Stimulated activated CD4-positive, alpha-beta T cell treated with anti-CD3 and anti-CD28 coated beads, Interleukin-4, amount 100 ng/mL, for 4 hours (primary cell): ENCODE results near the gene PMFBP1.

ENCODE experiments used
- DNase-seq, 2 experiments: peaks; one replicate each; pipeline ENCODE4 v3.0.0-alpha.2; 2020

PMFBP1 gene, protein sequence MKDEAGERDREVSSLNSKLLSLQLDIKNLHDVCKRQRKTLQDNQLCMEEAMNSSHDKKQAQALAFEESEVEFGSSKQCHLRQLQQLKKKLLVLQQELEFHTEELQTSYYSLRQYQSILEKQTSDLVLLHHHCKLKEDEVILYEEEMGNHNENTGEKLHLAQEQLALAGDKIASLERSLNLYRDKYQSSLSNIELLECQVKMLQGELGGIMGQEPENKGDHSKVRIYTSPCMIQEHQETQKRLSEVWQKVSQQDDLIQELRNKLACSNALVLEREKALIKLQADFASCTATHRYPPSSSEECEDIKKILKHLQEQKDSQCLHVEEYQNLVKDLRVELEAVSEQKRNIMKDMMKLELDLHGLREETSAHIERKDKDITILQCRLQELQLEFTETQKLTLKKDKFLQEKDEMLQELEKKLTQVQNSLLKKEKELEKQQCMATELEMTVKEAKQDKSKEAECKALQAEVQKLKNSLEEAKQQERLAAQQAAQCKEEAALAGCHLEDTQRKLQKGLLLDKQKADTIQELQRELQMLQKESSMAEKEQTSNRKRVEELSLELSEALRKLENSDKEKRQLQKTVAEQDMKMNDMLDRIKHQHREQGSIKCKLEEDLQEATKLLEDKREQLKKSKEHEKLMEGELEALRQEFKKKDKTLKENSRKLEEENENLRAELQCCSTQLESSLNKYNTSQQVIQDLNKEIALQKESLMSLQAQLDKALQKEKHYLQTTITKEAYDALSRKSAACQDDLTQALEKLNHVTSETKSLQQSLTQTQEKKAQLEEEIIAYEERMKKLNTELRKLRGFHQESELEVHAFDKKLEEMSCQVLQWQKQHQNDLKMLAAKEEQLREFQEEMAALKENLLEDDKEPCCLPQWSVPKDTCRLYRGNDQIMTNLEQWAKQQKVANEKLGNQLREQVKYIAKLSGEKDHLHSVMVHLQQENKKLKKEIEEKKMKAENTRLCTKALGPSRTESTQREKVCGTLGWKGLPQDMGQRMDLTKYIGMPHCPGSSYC

DNA sequence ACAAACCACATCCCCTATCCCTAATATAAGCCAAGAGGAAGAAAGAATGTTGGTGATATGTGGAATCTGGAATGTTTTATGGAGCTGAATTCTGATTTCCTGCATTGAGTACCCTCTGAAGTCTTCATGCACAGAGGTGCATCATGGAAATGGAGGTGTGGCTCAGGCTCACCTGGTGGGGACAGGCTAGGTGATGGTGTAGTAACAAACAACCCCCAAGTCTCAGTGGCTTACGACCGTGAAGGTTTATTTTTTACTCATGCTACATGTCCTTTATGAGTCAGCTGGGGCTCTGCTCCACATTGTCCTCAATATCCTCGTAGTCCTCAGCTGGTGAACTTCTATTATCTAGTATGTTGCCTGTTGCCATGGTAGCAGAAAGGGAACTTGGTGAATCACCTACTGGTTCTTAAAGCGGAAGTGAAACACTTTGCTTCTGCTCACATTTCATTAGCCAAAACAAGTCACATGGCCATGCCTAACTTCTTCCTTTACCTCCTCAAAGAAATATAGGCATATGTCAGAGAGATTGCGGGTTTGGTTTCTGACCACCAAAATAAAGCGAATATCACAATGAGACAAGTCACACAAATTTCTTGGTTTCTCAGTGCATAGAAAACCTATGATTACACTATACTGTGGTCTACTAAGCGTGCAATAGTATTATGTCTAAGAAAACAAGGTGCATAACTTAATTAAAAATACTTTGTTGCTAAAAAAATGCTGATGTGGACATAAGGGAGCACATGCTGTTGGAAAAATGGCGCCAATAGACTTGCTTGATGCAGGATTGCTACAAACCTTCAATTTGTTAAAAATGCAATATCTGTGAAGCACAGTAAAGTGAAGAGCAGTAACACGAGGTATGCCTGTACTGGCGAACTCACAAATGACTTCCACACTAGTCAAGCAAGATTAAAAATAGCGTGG lies at the start of gene PMFBP1:
PMFBP1 (minus strand) TSS at position 51 of the 930 bp plus-strand sequence. CDS start 947 bp downstream, outside the sequence.
- DNase-seq = no peak

DNA sequence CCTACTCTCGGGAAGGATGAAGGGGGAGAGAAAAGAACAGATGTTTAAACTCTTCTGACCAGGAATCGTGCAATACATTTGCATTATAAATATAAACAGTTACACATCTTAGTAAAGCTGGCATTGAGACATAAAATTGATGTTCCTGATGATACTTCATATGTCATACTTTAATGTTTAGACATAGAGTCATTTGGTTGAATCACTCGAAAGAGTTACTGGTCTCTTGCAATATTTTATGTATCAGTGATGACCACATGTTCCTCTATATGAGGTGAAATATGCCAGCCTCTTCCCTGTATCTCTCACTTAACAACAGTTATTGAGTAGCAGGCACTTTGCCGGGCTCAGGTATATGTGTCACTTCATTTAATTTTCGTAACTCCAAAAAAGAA lies 49.7 kb upstream of the PMFBP1 start:
- DNase-seq = no peak

DNA sequence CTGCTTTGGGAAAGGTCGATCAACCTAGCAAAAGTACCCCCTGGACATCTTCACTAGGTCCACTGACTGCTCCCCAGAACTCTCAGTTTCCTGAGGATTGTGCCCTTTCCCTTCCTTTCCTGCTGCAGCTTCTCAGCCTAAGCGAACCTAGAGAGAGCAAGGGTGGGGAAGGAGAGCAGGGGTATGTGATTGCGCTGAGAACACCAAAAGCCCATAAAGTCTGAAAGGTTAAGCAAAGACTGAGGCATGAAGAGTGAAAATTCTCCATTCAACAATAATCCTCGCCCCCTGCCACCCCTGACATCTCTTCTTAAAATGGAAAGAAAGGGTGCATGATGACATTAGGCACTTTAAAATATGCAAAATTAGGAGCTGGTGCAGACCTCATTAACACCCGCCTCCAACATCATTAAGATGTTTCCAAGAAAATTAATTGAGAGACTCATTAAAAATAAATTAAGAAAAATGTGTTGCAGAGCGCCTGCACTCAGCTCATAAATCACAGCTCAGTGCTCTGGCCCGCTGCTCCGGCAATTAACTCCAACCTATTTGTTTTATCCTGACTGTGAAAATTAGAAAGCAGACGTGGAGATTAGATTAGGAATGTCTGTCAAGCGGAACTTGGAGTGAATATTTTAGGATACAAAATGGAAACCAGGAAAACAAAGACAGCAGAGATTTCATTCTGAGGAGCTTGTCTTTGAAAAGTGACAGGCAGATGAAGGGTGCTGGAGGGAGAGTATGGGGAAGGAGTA lies 49.1 kb upstream of the PMFBP1 start:
- DNase-seq = no peak

DNA sequence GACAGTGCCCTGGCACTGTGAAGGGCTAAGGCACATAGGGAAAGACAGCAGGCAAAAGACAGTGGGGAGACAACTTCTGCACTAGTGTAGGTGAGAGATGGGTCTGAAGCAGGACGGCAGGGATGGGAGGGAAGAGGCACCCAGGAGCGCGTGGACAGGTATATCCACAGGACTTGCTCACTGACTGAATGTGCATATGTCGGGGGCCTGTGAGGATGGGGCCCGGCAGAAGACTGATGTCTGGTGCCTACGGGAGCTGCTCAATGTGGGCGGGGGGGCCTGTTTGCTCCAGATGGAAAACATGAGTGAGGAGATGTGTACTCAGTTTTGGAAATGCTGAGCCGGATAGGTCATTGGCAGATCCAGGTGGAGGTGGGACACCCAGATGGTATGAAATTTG lies 47.3 kb upstream of the PMFBP1 start:
- DNase-seq = no peak

DNA sequence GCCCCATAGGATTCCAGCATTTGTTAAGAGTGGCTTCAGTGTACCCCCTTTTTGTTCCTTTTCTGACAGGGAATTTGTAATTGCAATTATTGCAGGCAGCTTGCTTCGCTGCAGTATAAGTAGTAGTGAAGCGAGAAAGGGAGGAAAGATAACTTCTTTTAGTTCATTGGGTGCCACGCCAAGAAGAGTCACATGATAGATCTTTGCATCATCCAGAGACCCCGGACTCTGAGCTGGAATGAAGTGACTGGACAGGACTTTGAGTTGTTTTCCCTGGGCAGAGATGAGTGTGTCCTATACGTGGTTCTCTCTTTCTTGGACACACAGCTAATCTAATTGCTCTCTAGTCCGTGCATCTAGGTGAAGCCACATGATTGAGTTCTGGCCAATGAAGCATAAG lies 44.8 kb upstream of the PMFBP1 start:
- no peak for DNase-seq

DNA sequence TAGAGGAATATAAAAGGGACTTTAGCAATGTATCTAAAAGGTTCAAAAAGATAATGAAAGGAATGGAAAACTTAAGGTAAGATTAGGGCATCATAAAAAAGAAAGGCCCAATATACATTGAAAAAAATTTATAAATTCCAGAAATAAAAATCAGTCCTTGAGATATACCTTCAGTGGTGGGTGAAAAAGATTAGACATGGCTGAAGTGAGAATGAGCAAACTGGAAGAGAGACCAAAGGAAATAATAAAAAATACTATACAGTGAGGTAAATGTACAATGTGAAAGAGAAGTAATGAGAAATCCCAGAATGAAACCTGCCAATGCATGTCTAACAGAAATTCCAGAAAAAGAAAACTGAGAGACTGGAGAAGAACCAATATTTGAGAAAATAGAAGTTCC lies 42.9 kb upstream of the PMFBP1 start:
- DNase-seq = no peak

DNA sequence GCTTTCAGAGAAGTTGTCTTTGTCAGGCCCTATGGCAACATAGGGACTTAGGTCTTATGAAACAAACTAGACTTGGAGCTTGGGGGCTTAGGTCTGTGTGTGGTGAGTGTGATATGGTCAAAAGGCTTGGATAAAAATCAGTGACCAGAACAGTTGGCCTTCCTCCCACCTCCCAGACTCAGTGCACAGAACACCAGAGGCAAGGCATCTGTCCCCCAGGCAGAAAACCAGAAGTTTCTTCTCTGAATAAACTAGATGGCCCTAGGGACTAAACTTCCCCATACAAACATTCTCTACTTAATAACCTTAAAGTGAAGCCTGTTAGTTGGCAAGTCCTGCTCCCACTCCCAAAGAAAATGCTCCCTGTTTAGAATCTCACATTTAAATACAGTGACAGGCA lies 39.2 kb upstream of the PMFBP1 start:
- DNase-seq = no peak

DNA sequence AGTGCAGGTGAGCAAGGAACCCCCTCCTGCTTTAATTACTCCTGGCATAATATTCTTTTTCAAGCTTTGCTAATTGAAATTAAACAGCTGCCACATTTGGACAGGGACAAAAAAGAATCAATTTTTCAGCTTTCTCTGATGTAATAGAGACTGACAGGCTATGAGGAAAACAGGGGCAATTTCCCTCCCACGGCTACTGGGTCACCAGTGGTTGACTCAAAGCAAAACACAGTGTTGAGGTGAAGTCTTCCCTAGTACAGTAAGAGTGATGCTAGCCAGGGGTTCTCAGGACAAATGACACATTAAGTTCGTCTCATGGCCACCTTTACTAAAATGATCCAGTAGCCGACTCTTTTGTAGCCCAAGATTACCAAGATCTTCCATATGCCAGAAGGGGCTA lies 38.6 kb upstream of the PMFBP1 start:
- DNase-seq = no peak

DNA sequence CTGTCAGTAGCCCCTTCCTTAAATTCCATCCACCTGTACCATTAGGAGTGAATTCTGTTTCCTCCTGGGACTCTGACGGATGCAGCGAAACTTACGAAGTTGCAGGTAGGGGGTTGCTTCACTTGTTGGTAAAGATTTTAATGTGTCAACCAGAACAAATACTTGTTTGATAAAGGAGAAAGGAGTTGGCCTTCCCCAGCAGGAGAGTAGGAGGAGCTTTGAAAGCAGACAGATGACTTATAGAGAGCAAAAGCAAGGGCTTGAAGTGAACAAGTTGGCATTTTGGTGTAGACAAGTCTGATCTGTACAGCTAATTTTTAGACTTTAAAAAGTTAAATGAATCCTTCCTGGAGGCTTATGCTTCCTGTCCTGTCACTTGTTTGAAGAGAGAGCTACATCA lies 38.1 kb upstream of the PMFBP1 start:
- no peak for DNase-seq

DNA sequence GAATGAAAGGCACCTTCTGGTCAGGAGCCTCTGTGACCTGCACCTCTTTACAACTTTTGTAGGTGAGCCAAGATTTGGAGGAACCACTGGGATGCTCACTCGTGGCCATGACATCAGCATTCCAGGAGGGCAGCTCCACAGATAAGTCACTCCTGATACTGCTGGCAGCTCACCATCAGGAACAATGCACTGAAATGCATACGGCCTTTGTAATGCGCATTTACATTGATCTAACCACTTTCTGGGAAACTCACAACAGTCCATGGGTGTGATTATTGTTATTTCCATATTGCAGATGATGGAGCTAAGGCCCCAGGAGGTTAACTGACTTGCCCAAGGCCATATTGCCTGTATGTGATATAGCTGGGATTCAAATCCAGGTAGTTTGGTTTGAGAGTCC lies 34.3 kb upstream of the PMFBP1 start:
- DNase-seq = no peak

DNA sequence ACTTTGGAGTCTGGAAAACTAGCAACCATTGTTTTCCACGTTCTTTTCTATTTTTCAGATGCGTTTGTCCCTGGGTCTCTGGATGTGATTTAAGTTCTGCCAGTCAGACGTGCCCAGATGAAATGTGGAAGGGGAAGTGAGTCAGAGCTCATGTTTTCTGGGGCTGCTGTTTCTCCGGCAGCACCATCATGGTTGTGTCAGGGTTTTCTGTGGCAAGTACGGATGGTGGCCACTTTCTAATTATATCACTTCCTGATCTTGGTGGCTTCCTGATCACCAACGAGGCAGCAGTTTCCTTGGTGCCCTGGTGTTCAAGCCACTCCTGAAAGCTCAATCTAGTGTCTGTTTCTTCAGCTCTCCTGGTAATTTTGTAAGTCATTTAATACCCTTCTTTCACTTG lies 31.4 kb upstream of the PMFBP1 start:
- DNase-seq = no peak

DNA sequence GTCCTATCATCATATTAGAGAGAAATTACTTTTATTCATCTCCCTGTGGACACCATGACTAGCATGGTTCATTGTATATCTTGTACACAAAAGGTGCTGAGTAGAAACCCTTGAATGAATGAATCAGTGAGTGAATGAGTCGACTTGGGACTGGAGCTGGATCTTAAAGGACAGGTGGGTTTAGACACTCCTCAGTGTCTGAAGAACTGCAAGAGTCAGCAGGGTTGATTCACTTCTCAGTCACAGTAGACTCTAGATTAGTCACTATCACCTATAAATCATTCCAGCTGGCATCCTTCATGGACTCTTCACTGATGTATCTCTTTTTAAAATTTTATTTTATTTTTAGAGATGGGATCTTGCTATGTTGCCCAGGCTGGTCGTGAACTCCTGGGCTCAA lies 30.1 kb upstream of the PMFBP1 start:
- DNase-seq = no peak

DNA sequence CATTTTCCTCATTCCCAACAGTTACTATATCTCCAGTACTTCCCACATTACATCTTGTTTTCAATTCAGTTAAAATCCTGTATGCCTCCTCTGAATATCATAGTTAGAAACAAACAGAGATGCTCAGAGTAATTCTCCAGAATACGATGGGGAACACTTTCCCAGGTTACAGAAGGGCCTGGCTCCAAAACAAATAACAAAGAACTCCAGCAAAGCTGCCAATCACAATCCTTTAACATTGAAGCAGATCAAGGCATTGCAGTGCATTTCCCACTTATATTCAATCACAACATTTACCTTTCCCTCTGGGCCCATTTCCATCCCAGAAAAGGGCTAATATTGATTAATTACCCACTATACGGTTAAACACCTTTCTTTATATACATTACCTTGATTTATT lies 29.4 kb upstream of the PMFBP1 start:
- DNase-seq = no peak

DNA sequence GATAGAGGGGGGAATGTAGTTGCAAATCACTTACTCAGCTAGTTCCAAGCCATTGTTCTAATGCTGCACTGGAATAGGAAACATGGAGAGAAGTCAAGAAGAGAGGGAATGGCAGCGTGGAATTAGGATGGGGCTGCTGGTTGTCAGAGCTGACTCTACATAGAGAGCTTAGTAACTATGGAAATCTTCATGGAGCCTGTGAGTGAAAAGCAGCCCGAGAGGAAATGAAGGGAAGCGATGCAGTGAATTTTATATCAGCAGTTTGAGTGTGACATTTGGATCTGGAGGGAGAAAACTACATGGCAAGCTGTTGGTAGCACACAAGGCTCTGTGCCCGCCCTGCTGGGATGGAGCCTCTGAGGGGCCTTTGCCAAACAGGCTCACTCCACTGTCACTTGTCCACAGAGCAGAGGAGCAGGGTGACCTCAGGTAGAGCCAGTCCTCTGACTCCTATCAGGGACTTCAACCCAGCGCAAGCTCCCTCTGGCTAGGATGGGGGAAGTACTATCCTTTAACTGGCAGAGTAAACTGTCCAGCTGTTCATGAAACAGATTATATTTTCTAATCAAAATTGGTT lies 27.9 kb upstream of the PMFBP1 start:
- no peak for DNase-seq

DNA sequence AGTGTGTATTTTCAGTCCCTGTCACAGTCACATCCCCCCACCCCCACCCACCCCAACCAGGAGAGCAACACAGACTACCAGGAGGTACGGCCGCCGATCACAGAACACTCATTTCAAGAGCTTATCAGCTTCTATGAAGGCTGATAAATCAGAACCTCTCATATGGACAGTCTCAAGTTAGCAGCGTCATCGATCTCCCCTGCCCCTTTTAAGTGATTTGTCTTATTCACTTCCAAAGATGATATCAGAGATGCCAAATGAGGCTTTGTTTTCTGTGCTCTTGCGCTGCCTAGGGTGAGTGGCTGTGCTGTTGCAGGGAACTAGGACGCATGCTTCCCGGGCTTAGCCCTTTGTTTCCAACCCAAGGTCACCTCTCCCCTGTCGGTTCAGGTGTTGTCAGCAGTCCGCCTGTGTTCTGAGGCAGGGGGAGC lies 26.8 kb upstream of the PMFBP1 start:
- no peak for DNase-seq

DNA sequence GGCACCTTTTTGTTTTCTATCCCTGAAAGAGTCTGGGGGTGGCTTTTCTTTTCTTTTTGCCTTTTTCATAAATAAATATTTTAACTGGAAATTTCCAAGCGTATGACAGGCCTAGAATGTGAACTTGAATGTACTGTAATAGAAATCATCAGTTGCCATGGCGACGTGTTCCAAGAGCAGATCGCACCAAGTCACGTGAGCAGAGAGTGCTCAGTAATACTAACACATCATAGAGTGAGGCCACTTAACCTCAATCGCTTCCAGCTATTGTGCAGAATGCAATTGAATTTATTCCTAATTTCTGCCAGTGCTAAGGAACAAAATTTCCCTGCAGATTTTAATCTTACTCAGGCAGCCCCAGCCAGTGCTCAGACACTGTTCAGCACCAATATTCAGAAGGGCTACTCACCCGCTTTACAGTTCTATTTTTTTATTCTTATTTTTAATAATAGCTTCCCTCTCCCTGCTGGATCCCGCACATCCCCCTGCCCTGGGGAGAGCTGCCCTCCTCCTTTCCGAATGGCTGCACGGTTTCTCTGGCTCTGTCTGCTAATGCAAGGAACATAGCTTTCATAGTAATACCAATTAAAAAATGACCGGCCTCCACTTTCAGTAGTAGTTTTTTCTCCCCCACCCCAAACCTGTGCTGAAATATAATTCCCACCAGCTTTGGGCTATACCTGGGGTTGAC lies 26.2 kb upstream of the PMFBP1 start:
- DNase-seq = no peak

DNA sequence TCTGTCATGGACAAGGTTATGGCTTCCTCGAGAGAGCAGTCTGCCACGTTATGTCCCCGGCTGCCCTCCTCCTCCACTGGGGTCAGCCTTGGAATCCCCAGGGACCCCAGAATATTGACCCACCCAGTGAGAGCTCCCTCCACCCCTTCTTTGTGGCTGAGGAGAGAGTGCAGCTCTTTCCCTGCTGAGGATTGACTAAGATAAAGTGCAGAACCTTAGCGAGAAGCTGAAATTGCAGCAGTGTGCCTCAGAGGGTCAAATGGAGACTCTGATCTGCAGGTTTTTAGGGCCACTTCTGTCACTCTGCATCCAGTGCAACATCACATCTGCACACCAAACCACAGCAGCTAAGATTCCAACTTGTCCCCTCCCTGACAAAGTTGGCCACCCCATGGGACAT lies 25.6 kb upstream of the PMFBP1 start:
- no peak for DNase-seq

DNA sequence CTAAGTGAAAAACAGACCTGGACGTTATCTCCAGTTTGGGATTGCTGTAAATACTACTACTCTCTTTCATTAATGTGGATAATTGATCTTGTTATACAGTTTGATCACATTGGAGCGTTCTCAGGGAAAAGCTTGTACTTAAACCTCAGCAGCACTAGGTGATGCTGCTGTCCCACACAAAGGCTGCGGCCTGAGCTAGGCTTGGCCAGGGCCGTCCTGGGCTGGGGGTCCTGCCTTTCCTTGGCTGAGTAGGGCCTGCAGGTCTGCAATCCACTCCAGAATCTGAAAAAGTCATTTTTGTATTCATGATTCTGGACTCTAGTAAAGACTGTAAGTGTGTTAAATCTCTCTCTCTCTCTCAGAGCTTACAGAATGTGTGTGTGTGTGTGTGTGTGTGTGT lies 23.7 kb upstream of the PMFBP1 start:
- DNase-seq = no peak

DNA sequence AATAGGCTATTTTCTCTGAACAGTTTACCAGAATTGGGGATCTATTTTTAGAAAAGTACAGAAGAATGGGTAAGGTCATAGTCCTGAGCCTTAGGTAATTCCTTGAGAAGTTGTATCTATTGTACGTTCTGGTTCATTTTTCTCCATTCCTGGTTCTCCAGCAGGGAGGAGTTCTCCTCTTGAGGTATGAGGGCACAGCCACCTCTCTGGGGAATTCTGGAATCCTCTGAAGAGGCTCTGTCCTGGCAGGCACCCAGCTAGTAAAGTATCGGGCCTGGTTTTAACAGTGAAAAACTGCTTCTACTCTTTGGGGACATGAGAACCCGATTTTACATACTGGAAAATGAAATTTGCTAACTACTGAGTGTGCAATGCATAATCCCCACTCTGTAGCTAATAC lies 19.6 kb upstream of the PMFBP1 start:
- no peak for DNase-seq

DNA sequence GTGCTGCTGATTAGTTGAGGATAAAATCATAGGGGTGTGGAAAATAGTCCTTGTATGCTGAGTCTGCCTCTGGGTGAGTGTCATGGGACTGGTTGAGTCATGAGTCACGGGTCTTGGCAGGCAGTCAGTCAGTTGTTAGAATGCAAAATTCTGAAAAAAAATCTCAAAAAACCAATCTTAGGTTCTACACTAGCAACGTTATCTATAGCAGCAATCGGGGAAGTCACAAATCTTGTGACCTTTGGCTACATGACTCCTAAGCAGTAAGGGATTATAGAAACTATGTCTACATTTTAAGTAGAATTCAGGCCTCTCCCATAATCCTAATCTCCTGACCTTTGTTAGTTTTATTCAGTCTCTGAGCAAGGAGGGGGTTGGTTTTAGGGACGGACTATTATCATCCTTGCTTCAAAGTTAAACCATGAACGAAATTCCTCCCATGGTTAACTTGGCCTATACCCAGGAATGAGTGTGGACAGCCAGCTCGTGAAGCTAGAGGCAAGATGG lies 18.0 kb upstream of the PMFBP1 start:
- DNase-seq = no peak

DNA sequence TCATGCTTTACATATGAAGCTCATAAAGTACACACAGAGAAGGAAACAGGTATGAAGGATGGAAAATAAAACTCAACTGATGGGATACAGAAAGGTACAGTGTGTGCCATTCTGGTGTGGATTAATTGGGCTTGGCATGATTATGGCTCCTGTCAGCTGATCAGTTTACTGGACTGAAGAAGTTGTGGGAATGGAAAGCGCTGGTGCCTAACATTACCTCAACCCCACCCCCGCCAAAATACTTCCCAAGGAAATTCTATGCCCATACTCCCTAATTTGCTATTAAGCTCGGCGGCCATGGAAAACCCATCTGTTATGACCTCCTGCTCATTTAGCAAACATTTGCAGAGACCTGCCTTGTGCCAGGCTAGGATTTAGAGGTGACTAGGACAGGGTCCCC lies 16.6 kb upstream of the PMFBP1 start:
- no peak for DNase-seq
